NCI-H446 treated with DMSO at 0.1 percent for 48 hours (cell line): ENCODE data around the gene MATN4.

ENCODE experiments used
- DNase-seq: peaks from one replicate; lab custom pipeline; 2025; lab: John Stamatoyannopoulos, UW

MATN4 gene

DNA sequence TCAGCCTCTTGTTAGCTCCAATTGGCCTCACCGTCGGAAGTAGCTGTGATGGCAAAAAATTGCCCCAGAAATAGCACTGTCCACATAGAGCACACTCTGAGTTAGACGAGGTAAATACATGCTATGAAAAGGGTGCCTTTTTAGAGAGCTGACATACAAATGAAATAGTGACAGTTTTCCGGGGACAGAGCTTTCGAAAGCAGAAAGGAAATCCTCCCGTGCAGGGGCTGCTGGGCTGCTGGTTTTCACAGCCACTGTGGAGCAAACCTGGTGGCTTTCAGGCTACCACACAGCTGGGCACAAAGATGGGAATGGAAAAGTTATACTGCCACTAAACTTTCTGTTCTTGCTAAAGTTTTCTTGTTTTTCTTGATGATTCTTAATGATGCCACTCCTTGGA, 62.0 kb downstream of the MATN4 start:
- DNase-seq, result no peak
